ENCODE results near the gene ECT2. TPM values are rescaled to one million over a fixed set of nuclear protein-coding genes. Genes with fewer than 3 reads are reported as not detected.
A peak's percentile ranks its signal among the peaks of the same experiment; 100 is the strongest.

ECT2 gene
- total RNA-seq, 3 donors from 2014 or later (not counting 1 experiment from before 2014, with no cell fraction given), result 2.9 to 7.0 (median 4.8) TPM

DNA sequence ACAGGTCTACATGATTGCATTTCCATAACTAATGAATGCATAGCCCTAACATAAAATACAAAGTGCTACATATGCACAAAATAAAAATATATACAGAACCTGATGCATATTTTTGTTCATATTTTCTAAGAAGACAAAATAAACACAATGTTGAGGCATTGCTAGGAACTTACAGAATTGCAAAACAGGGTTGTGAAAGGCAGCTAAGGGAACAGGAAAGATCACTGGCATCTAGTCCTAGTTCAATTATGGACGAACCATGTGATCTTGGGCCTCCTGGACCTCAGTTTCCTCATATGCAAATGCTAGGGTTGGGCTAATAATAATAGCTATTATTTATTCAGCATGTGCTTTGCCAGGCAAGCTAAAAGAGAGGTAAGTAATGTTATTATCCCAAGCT, 24.1 kb upstream of the ECT2 start:
- Histone ChIP-seq H3K9me3 (ENCODE audit: control insufficient read depth, insufficient read depth, low read length) (no peaks in the 10 kb centered on the region), H3K4me1 (ENCODE audit: control insufficient read depth, insufficient read depth, low read length) (no peaks in the 10 kb centered on the region), H3K27me3 (ENCODE audit: control insufficient read depth, insufficient read depth, low read length) (no peaks in the 10 kb centered on the region), H3K4me3 (ENCODE audit: low read length) (no peak overlapping the region), H3K36me3 (ENCODE audit: control insufficient read depth, insufficient read depth, low read length) (no peaks in the 10 kb centered on the region), H3K27ac (ENCODE audit: low read length) (no peak overlapping the region)
- no peak for TF ChIP-seq CTCF (IDR thresholded peaks at IDR 0.05)
- 85% methylated on average over 1 of the region's 1 CpG for WGBS (ENCODE audit: insufficient coverage)
- Mint-ChIP-seq H3K36me3 (peaks cover 7% of the 10 kb centered on the region), H3K4me3 (no peak overlapping the region), H3K4me1 (no peaks in the 10 kb centered on the region), H3K27ac (no peak overlapping the region), H3K27me3 (ENCODE audit: low read depth in 2 of 2) (peaks cover 7 to 10% of the 10 kb centered on the region in 2 donors), H3K9me3 (peaks cover 4 to 6% of the 10 kb centered on the region in 2 donors)
- no peak for ATAC-seq
- DNase-seq, result no peak
- intact Hi-C loops (cut with micrococcal nuclease), result no loop called here

- Histone ChIP-seq H3K27ac (ENCODE audit: low read length) (no peak overlapping the region), H3K27me3 (ENCODE audit: control insufficient read depth, insufficient read depth, low read length) (no peaks in the 10 kb centered on the region), H3K36me3 (ENCODE audit: control insufficient read depth, insufficient read depth, low read length) (no peaks in the 10 kb centered on the region), H3K4me3 (ENCODE audit: low read length) (no peak overlapping the region), H3K9me3 (ENCODE audit: control insufficient read depth, insufficient read depth, low read length) (no peaks in the 10 kb centered on the region), H3K4me1 (ENCODE audit: control insufficient read depth, insufficient read depth, low read length) (no peaks in the 10 kb centered on the region)
- H3K4me1 Mint-ChIP-seq, result no peaks in the 10 kb centered on the region
- no peak overlapping the region for H3K4me3 Mint-ChIP-seq
- 100% methylated on average over 1 of the region's 2 CpGs for WGBS (ENCODE audit: insufficient coverage)
- no peaks in the 10 kb centered on the region for H3K36me3 Mint-ChIP-seq
- intact Hi-C loops (cut with micrococcal nuclease), result no loop called here
- H3K27me3 Mint-ChIP-seq (ENCODE audit: low read depth in 2 of 2), result peaks cover 8 to 9% of the 10 kb centered on the region in 2 donors
- H3K27ac Mint-ChIP-seq, result no peak overlapping the region
- DNase-seq (no peak), ATAC-seq (no peak)
- no peak for TF ChIP-seq CTCF (IDR thresholded peaks at IDR 0.05)
- H3K9me3 Mint-ChIP-seq, result no peaks in the 10 kb centered on the region
These were observed 15.5 kb upstream of the ECT2 start for GRCh38 chr3:172735014-172735413.

DNA sequence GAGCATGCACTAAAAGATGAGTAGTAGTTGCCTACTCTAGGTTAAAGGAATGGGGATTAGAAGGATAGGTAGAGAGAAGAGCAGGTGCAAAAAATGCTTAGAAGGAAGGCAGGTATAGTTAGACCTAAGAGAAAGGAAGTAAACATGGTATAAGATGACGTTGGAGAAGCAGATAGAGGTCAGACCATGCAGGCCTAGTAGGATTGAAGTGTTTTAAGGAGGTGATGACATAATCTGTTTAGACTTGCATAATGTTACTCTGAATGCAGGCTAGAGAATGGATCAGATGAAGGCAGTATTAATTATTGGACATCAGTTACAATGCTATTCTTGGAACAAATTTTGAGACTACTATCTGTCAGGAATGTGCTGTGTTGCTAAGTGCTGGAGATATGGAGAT, 11.1 kb upstream of the ECT2 start:
- H3K27ac ChIP-seq (ENCODE audit: low read length), result no peak overlapping the region
- TF ChIP-seq CTCF (IDR thresholded peaks at IDR 0.05), result no peak
- no peak overlapping the region for H3K4me3 Mint-ChIP-seq
- no peaks in the 10 kb centered on the region for H3K27me3 ChIP-seq (ENCODE audit: control insufficient read depth, insufficient read depth, low read length)
- H3K36me3 Mint-ChIP-seq, result no peaks in the 10 kb centered on the region
- H3K27me3 Mint-ChIP-seq (ENCODE audit: low read depth in 2 of 2), result peaks cover 0 to 8% of the 10 kb centered on the region in 2 donors
- H3K27ac Mint-ChIP-seq, result no peak overlapping the region
- H3K4me1 ChIP-seq (ENCODE audit: control insufficient read depth, insufficient read depth, low read length), result no peaks in the 10 kb centered on the region
- no peaks in the 10 kb centered on the region for H3K36me3 ChIP-seq (ENCODE audit: control insufficient read depth, insufficient read depth, low read length)
- WGBS (ENCODE audit: insufficient coverage), result 55% methylated on average over 1 of the region's 1 CpG
- H3K4me1 Mint-ChIP-seq, result no peaks in the 10 kb centered on the region
- H3K9me3 Mint-ChIP-seq, result no peaks in the 10 kb centered on the region
- ATAC-seq, result peak in 1 of 3 donors; percentile 39
- no peak for DNase-seq
- H3K9me3 ChIP-seq (ENCODE audit: control insufficient read depth, insufficient read depth, low read length), result no peaks in the 10 kb centered on the region
- no peak overlapping the region for H3K4me3 ChIP-seq (ENCODE audit: low read length)
- intact Hi-C loops (cut with micrococcal nuclease), result no loop called here

DNA sequence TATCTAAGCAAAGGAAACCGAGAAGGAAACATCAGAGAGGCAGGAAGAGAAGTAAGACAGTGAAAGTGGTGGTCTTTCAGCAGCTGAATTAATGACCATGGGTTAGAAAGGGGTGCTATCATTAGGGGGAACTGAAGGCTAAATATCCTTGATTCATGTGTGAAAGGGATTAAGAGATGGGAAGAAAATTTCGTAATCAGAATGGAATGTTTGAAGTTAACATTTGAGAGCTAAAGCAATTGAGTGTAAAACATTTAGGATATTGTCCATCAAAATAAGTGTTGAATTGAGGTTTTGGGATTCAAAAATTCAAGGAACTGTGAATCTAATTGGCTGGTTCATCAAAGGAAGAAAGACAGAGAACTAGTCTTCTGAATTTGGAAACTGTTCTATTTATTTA, 4.1 kb upstream of the ECT2 start:
- Mint-ChIP-seq H3K4me1 (peaks cover 8 to 9% of the 10 kb centered on the region in 2 donors), H3K9me3 (no peaks in the 10 kb centered on the region), H3K4me3 (no peak overlapping the region), H3K27me3 (ENCODE audit: low read depth in 2 of 2) (peaks cover 0 to 3% of the 10 kb centered on the region in 2 donors), H3K36me3 (no peaks in the 10 kb centered on the region), H3K27ac (no peak overlapping the region)
- DNase-seq, result no peak
- H3K9me3 ChIP-seq (ENCODE audit: control insufficient read depth, insufficient read depth, low read length), result no peaks in the 10 kb centered on the region
- no peak for ATAC-seq
- TF ChIP-seq CTCF (IDR thresholded peaks at IDR 0.05), result no peak
- no peak overlapping the region for H3K4me3 ChIP-seq (ENCODE audit: low read length)
- H3K27ac ChIP-seq (ENCODE audit: low read length), result no peak overlapping the region
- intact Hi-C loops (cut with micrococcal nuclease), result no loop called here
- WGBS (ENCODE audit: insufficient coverage), result 75% methylated on average over 2 of the region's 2 CpGs
- H3K4me1 ChIP-seq (ENCODE audit: control insufficient read depth, insufficient read depth, low read length), result peaks cover 11% of the 10 kb centered on the region
- H3K27me3 ChIP-seq (ENCODE audit: control insufficient read depth, insufficient read depth, low read length), result no peaks in the 10 kb centered on the region
- H3K36me3 ChIP-seq (ENCODE audit: control insufficient read depth, insufficient read depth, low read length), result no peaks in the 10 kb centered on the region
